GM23248 (cell line): ENCODE data around the gene RFWD3. TPM values are rescaled to one million over a fixed set of nuclear protein-coding genes. Genes with fewer than 3 reads are reported as not detected.
A peak's percentile ranks its signal among the peaks of the same experiment; 100 is the strongest.

Experiments used
- DNase-seq: peaks from one replicate; pipeline ENCODE4 v3.0.0-alpha.2; 2015
- H2AFZ ChIP-seq: fragments of 200-600 bp; sonication (generic); 2 replicates; pipeline ENCODE4 v1.6.1; 2016; ENCODE audit warnings: antibody characterized with exemption
- H3F3A ChIP-seq: fragments of 200-600 bp; sonication (generic); 2 replicates; pipeline ENCODE4 v1.6.1; 2016; ENCODE audit warnings: mild to moderate bottlenecking, antibody characterized with exemption, mixed run types; ENCODE audit not compliant: insufficient read depth
- H3K27ac ChIP-seq: fragments of 200-600 bp; sonication (generic); 2 replicates; pipeline ENCODE4 v1.5.1; 2016; ENCODE audit warnings: mild to moderate bottlenecking
- H3K27me3 ChIP-seq: fragments of 200-600 bp; sonication (generic); replicated peaks from 2 replicates; pipeline ENCODE4 v1.6.1; 2016; ENCODE audit warnings: mild to moderate bottlenecking; ENCODE audit not compliant: insufficient read depth
- H3K36me3 ChIP-seq: fragments of 200-600 bp; sonication (generic); 2 replicates; pipeline ENCODE4 v1.6.1; 2016; ENCODE audit warnings: low read depth, mild to moderate bottlenecking
- H3K4me1 ChIP-seq: fragments of 200-600 bp; sonication (generic); 2 replicates; pipeline ENCODE4 v1.6.1; 2016; ENCODE audit warnings: mild to moderate bottlenecking; ENCODE audit not compliant: insufficient read depth
- H3K4me2 ChIP-seq: fragments of 200-600 bp; sonication (generic); one replicate; pipeline ENCODE4 v1.6.1; 2016; ENCODE audit warnings: mild to moderate bottlenecking; ENCODE audit not compliant: unreplicated experiment
- H3K4me3 ChIP-seq: fragments of 200-600 bp; sonication (generic); 2 replicates; pipeline ENCODE4 v1.5.1; 2016; ENCODE audit warnings: mild to moderate bottlenecking
- H3K79me2 ChIP-seq: fragments of 200-600 bp; sonication (generic); 2 replicates; pipeline ENCODE4 v1.6.1; 2016; ENCODE audit warnings: mild to moderate bottlenecking; ENCODE audit not compliant: insufficient read depth
- H3K9ac ChIP-seq: fragments of 200-600 bp; sonication (generic); 2 replicates; pipeline ENCODE4 v1.6.1; 2016; ENCODE audit warnings: mild to moderate bottlenecking
- H3K9me2 ChIP-seq: fragments of 200-600 bp; sonication (generic); 2 replicates; pipeline ENCODE4 v1.6.1; 2016; ENCODE audit warnings: mixed run types, mild to moderate bottlenecking, moderate library complexity; ENCODE audit not compliant: insufficient read depth
- H3K9me3 ChIP-seq: fragments of 200-600 bp; sonication (generic); one replicate; pipeline ENCODE4 v1.6.1; 2017; ENCODE audit warnings: low read depth
- H4K20me1 ChIP-seq: fragments of 200-600 bp; sonication (generic); 2 replicates; pipeline ENCODE4 v1.6.0; 2016; ENCODE audit not compliant: insufficient read depth
- EZH2 ChIP-seq: fragments of 200-600 bp; sonication (generic); IDR thresholded peaks from 2 replicates; pipeline ENCODE4 v1.6.1; 2018; ENCODE audit warnings: antibody characterized with exemption, mild to moderate bottlenecking; ENCODE audit not compliant: insufficient read depth, poor library complexity, severe bottlenecking
- EZH2phosphoT487 ChIP-seq: fragments of 200-600 bp; sonication (generic); IDR thresholded peaks from 2 replicates; pipeline ENCODE4 v1.6.1; 2018; ENCODE audit warnings: antibody characterized with exemption, moderate library complexity, mild to moderate bottlenecking, low read depth; ENCODE audit not compliant: insufficient read depth
- WGBS, 2 experiments: methylation state at CpG; one replicate each; pipeline ENCODE4 v1.1.6; 2015 to 2017; ENCODE audit warnings: low lambda C conversion rate in 2 of 2, low coverage in 1 of 2; ENCODE audit errors: missing lambda C conversion rate in 2 of 2; 5-methylcytosine and 5-hydroxymethylcytosine counted together
- in situ Hi-C: fragments of 300-500 bp; cut with MboI; formaldehyde crosslinking; loops from 2 replicates; pipeline ENCODE4 v1.15.0; 2020
- polyA plus RNA-seq: library from polyadenylated mRNA; unstranded; fragments of >200 nt; fragmentation: Nextera tagmentation; extraction: Ambion mirVana; gene quantifications from 2 replicates; pipeline ENCODE4 v1.2.1, GENCODE V29; 2016
- total RNA-seq: library from RNA; depleted of rRNA; stranded (reverse); fragments of >200 nt; shearing (Covaris generic); gene quantifications from 2 replicates; pipeline ENCODE4 v1.2.3, GENCODE V29; 2014; rRNA removed

Gene RFWD3, protein sequence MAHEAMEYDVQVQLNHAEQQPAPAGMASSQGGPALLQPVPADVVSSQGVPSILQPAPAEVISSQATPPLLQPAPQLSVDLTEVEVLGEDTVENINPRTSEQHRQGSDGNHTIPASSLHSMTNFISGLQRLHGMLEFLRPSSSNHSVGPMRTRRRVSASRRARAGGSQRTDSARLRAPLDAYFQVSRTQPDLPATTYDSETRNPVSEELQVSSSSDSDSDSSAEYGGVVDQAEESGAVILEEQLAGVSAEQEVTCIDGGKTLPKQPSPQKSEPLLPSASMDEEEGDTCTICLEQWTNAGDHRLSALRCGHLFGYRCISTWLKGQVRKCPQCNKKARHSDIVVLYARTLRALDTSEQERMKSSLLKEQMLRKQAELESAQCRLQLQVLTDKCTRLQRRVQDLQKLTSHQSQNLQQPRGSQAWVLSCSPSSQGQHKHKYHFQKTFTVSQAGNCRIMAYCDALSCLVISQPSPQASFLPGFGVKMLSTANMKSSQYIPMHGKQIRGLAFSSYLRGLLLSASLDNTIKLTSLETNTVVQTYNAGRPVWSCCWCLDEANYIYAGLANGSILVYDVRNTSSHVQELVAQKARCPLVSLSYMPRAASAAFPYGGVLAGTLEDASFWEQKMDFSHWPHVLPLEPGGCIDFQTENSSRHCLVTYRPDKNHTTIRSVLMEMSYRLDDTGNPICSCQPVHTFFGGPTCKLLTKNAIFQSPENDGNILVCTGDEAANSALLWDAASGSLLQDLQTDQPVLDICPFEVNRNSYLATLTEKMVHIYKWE
- 18.5 and 28.2 TPM in 2 replicates for total RNA-seq
- 8.8 and 9.0 TPM in 2 replicates for polyA plus RNA-seq

DNA sequence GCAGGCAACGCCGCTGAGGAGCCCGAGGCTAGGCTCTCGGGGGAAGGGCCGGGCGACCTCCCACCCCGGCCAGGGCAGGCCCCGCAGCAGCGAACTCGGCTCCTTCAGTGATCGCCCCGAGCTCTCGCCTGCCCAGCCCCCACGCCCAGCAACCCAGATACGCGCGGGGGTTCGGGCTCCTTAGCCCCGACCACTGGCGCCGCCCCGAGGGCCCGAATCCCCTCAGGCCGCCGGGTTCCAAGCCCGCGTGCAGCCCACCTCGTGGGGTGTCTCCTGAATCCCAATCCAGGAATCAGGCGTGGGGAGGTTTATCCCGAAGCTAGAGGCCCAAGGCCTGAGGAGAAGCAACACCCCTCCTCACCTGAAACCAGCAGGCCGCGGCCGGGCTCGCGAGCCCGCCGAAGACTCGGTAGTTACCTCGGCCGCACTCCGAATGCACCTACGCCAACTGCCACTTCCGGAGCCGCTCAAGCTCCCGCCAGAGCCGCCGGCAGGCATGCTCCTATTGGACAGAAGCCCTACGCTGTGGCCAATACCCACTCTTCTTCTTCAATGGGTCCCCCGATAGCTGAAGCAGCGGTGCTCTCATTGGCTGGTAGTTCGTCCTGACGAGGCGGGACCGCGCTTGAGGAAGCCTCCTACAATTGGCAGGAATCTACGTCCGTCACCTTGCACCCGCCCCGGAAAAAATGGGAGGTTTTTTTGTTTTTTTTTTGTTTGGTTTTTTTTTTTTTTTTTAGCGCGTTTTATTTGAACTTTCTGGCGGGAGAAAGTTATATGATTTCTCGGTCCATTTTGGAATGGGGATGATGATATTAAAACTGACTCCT is at the start of gene RFWD3:
Gene RFWD3, minus strand, starts transcription at position 453 of the 830 bp plus-strand sequence. CDS start 5,428 bp downstream, outside the sequence.
- no peaks in the 10 kb centered on the region for H3K9me2 ChIP-seq
- H3K9ac ChIP-seq, result peak within 1 kb of the TSS; percentile 96
- H2AFZ ChIP-seq, result peak within 1 kb of the TSS; percentile 97
- H3F3A ChIP-seq, result peaks cover 6% of the 10 kb centered on the region; the same call in 1 of the 2 replicates
- H3K79me2 ChIP-seq, result peaks cover 50% of the 10 kb centered on the region
- no peaks in the 10 kb centered on the region for H3K27me3 ChIP-seq
- peak within 1 kb of the TSS; percentile 84 for H3K4me2 ChIP-seq
- TF ChIP-seq EZH2phosphoT487, result no peak
- no peak for TF ChIP-seq EZH2
- H3K4me3 ChIP-seq, result peak within 1 kb of the TSS; percentile 98
- H3K9me3 ChIP-seq, result no peaks in the 10 kb centered on the region
- peak; percentile 100 for DNase-seq
- in situ Hi-C loops, result no loop called here
- H4K20me1 ChIP-seq, result no peaks in the 10 kb centered on the region
- WGBS, 2 experiments, result 1% methylated on average over 59 to 63 of the region's 63 CpGs
- peak within 1 kb of the TSS; percentile 79 for H3K27ac ChIP-seq
- H3K36me3 ChIP-seq, result peaks cover 10% of the 10 kb centered on the region
- 0 out of 2 replicates have a peak, but pooled peaks cover 4% of the 10 kb centered on the region for H3K4me1 ChIP-seq

DNA sequence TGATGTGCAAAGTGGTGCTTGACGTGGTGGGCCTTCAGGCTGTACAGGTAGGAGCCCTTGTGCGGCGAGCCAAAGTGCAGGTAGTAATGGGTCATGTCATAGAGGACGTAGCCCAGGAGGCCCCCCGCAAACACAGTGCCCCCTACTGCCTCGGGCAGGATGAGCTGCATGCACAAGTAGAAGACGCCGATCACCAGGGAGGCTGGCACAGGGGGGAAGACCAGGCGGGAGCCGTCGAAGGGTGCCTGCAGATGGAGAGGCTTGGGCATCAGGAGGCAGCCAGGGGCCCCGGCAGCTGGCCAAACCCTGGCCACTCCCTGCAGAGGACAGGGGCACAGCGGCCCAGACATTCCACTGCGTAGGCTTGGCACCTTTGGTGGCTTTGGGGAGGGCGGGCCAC is 49.7 kb upstream of the RFWD3 start:
- TF ChIP-seq EZH2 (no peak), EZH2phosphoT487 (no peak)
- Histone ChIP-seq H3K9me2 (no peaks in the 10 kb centered on the region), H3F3A (no peaks in the 10 kb centered on the region), H3K27ac (no peak overlapping the region), H3K4me2 (no peak overlapping the region), H2AFZ (no peak overlapping the region), H3K36me3 (no peaks in the 10 kb centered on the region), H3K9me3 (no peaks in the 10 kb centered on the region), H3K4me3 (no peak overlapping the region), H3K9ac (no peak overlapping the region), H3K4me1 (no peaks in the 10 kb centered on the region), H3K27me3 (peaks cover 6% of the 10 kb centered on the region), H3K79me2 (no peaks in the 10 kb centered on the region), H4K20me1 (no peaks in the 10 kb centered on the region)
- WGBS, 2 experiments, result 57% methylated on average over 13 to 15 of the region's 15 CpGs
- no peak for DNase-seq
- in situ Hi-C loops, result no loop called here

DNA sequence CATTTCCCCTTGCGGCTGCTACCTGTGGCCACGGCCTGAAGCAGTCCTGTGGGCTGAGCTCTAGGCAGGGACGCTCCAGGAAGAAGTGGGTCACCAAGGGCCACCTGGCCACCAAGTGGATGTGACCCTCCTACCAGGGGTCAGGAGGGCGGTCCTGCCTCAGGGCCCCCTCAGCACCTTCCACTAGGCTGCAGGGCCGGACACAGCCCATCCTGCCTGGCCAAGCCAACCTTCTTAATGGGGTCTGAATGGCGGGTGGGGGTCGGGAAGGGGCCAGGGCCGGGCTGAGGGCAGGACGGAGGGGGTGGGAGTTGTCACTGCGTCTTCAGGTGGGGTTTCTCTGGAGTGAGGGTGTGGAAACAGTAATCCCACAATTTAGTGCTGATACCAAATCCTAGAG is 47.2 kb upstream of the RFWD3 start:
- H3K4me2 ChIP-seq, result no peak overlapping the region
- WGBS, 2 experiments, result 69 to 70% methylated on average over 10 of the region's 10 CpGs
- no peaks in the 10 kb centered on the region for H3K79me2 ChIP-seq
- H3K27ac ChIP-seq, result no peak overlapping the region
- DNase-seq, result no peak
- no peaks in the 10 kb centered on the region for H3K9me2 ChIP-seq
- no peaks in the 10 kb centered on the region for H3K36me3 ChIP-seq
- no peak overlapping the region for H3K4me3 ChIP-seq
- H4K20me1 ChIP-seq, result no peaks in the 10 kb centered on the region
- no peaks in the 10 kb centered on the region for H3F3A ChIP-seq
- H2AFZ ChIP-seq, result no peak overlapping the region
- no peaks in the 10 kb centered on the region for H3K4me1 ChIP-seq
- peaks cover 6% of the 10 kb centered on the region for H3K27me3 ChIP-seq
- no peak overlapping the region for H3K9ac ChIP-seq
- in situ Hi-C loops, result no loop called here
- no peaks in the 10 kb centered on the region for H3K9me3 ChIP-seq
- TF ChIP-seq EZH2phosphoT487 (no peak), EZH2 (no peak)

DNA sequence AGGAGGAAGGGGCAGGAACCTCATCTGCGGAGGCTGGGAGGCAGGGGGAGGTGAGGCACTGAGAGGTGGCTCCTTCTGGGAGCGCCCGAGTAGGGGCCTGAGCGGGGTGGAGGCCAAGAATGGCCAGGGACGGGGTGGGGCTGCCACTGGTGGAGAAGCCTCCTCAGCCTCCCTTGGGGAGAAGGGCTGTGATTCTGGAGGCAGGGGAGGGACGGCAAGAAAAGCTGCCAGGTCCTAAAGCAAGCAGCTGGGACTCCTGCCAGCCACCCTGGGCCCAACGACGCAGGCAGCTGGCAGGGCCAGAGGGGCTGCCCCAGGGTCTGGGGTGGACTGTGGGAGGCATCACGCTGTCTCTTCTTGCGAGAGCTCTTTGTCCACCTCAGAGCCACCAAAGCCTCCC is 46.6 kb upstream of the RFWD3 start:
- 34 to 45% methylated on average over 7 to 8 of the region's 10 CpGs for WGBS, 2 experiments

More for the DNA sequence above, 46.6 kb upstream of the RFWD3 start:
- no peaks in the 10 kb centered on the region for H4K20me1 ChIP-seq
- H3K36me3 ChIP-seq, result no peaks in the 10 kb centered on the region
- no peak for TF ChIP-seq EZH2
- no peak for TF ChIP-seq EZH2phosphoT487
- in situ Hi-C loops, result no loop called here
- H3K9me3 ChIP-seq, result no peaks in the 10 kb centered on the region
- no peak for DNase-seq
- H3K79me2 ChIP-seq, result no peaks in the 10 kb centered on the region
- H3K27me3 ChIP-seq, result peaks cover 6% of the 10 kb centered on the region
- H3K4me1 ChIP-seq, result no peaks in the 10 kb centered on the region
- no peaks in the 10 kb centered on the region for H3K9me2 ChIP-seq
- H2AFZ ChIP-seq, result no peak overlapping the region
- no peak overlapping the region for H3K9ac ChIP-seq
- H3K4me3 ChIP-seq, result no peak overlapping the region
- H3F3A ChIP-seq, result no peaks in the 10 kb centered on the region
- no peak overlapping the region for H3K4me2 ChIP-seq
- H3K27ac ChIP-seq, result no peak overlapping the region
